Suprapubic skin (tissue), 4 donors: ENCODE data around the gene PDYN.

Source experiments
- EP300 ChIP-seq: sonication (generic); formaldehyde crosslinking; IDR thresholded peaks from one replicate; pipeline ENCODE4 v1.6.1; 2017; ENCODE audit warnings: antibody characterized with exemption
- POLR2A ChIP-seq, 2 donors: fragments of 450-650 bp; IDR thresholded peaks; one replicate each; pipeline ENCODE4 v1.6.1; 2017; ENCODE audit warnings: antibody characterized with exemption in 2 of 2, mild to moderate bottlenecking in 2 of 2, moderate library complexity in 2 of 2
- POLR2AphosphoS5 ChIP-seq, 3 donors: sonication (generic); formaldehyde crosslinking; IDR thresholded peaks; one replicate each; pipeline ENCODE4 v1.6.1; 2017; ENCODE audit warnings: antibody characterized with exemption in 3 of 3
- TF ChIP-seq, protein P1 (sequence below), 2 donors: fragments of 200-600 bp in 1 of 2; fragments of 450-650 bp in 1 of 2; sonication (generic) in 1 of 2; IDR thresholded peaks; one replicate each; pipeline ENCODE4 v1.5.1; 2016 to 2019; ENCODE audit warnings: antibody characterized with exemption in 2 of 2, mild to moderate bottlenecking in 1 of 2, moderate library complexity in 1 of 2

DNA sequence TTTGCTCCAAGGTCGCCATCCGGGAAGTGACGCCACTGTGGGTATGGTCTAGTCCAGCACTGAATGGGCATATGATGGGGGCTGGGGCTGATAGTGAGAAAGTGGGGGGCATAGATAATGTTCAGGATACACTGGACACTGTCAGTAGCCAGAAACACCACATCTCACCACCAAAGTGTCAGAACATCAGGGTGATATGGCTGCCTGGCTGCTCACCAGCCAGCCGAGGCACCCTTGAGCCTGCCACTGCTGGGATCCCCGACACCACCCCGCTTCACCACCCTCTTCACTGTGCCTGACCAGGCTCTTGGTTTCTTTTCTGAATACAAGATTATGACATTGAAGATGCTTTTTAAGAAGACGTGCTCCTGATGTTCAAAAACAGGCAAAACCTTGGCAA, 51.8 kb downstream of the PDYN start:
- TF ChIP-seq, protein P1, sequence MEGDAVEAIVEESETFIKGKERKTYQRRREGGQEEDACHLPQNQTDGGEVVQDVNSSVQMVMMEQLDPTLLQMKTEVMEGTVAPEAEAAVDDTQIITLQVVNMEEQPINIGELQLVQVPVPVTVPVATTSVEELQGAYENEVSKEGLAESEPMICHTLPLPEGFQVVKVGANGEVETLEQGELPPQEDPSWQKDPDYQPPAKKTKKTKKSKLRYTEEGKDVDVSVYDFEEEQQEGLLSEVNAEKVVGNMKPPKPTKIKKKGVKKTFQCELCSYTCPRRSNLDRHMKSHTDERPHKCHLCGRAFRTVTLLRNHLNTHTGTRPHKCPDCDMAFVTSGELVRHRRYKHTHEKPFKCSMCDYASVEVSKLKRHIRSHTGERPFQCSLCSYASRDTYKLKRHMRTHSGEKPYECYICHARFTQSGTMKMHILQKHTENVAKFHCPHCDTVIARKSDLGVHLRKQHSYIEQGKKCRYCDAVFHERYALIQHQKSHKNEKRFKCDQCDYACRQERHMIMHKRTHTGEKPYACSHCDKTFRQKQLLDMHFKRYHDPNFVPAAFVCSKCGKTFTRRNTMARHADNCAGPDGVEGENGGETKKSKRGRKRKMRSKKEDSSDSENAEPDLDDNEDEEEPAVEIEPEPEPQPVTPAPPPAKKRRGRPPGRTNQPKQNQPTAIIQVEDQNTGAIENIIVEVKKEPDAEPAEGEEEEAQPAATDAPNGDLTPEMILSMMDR (IDR thresholded peaks at IDR 0.05): no peak
- TF ChIP-seq POLR2A (IDR thresholded peaks at IDR 0.05): no peak
- TF ChIP-seq POLR2AphosphoS5 (IDR thresholded peaks at IDR 0.05): no peak
- TF ChIP-seq EP300: no peak
